H1 (cell line): ENCODE data around the gene KRT9. TPM values are rescaled to one million over a fixed set of nuclear protein-coding genes. Genes with fewer than 3 reads are reported as not detected.

ENCODE experiments used
- CTCF ChIA-PET: fragments of 300-600 bp; sonication (Branson Sonifier 250); formaldehyde crosslinking; loops from one replicate; lab custom pipeline; 2021; ENCODE audit not compliant: partially characterized antibody; lab: Charles Lee
- POLR2A ChIA-PET: fragments of 300-600 bp; sonication (Branson Sonifier 250); formaldehyde crosslinking; loops from one replicate; lab custom pipeline; 2021; ENCODE audit warnings: inconsistent platforms; ENCODE audit not compliant: partially characterized antibody; lab: Charles Lee
- DNase-seq, 2 experiments: peaks; one replicate each; pipeline versions ENCODE4 v3.0.0 to v3.0.0-alpha.2; 2010 to 2022; ENCODE audit warnings: low spot score in 2 of 2, low read depth in 1 of 2, mixed read lengths in 1 of 2
- FAIRE-seq: peaks from 2 replicates; lab custom pipeline; 2011; peaks lifted over from hg19 to GRCh38; lab: Jason Lieb, UNC
- H2AFZ ChIP-seq: 2 replicates; pipeline ENCODE4 v1.8.1; 2012; ENCODE audit warnings: low read length, inconsistent platforms
- H2AK5ac ChIP-seq: 2 replicates; pipeline ENCODE4 v1.6.1; 2013; ENCODE audit warnings: low read depth, low read length
- H2BK120ac ChIP-seq: replicated peaks from 2 replicates; pipeline ENCODE3; 2013; ENCODE audit warnings: low read depth, low read length, inconsistent platforms
- H2BK12ac ChIP-seq: 2 replicates; pipeline ENCODE4 v1.6.1; 2013; ENCODE audit warnings: low read depth, low read length
- H2BK15ac ChIP-seq: 2 replicates; pipeline ENCODE4 v1.6.1; 2013; ENCODE audit warnings: low read length
- H2BK20ac ChIP-seq: 2 replicates; pipeline ENCODE4 v1.6.1; 2013; ENCODE audit warnings: low read length
- H2BK5ac ChIP-seq: 2 replicates; pipeline ENCODE4 v1.6.1; 2013; ENCODE audit warnings: low read depth, low read length
- H3K14ac ChIP-seq: 2 replicates; pipeline ENCODE4 v1.6.1; 2013; ENCODE audit warnings: inconsistent platforms; ENCODE audit not compliant: insufficient read length
- H3K18ac ChIP-seq: 2 replicates; pipeline ENCODE4 v1.6.1; 2013; ENCODE audit warnings: low read length; ENCODE audit errors: extremely low read depth
- H3K23ac ChIP-seq: 2 replicates; pipeline ENCODE4 v1.6.1; 2013; ENCODE audit warnings: inconsistent platforms; ENCODE audit not compliant: insufficient read length
- H3K23me2 ChIP-seq: 2 replicates; pipeline ENCODE4 v1.6.1; 2013; ENCODE audit warnings: low read depth, low read length
- H3K27ac ChIP-seq: 2 replicates; pipeline ENCODE4 v1.6.1; 2011; ENCODE audit warnings: low read depth, low read length, inconsistent platforms
- H3K27me3 ChIP-seq, 4 experiments: replicated peaks in 1 of 4; 1 replicate in 1 of 4; 2 replicates in 3 of 4; pipeline versions ENCODE4 v1.6.1 to v1.8.1; 2011 to 2013; ENCODE audit warnings: low read length in 3 of 4, mild to moderate bottlenecking in 3 of 4, inconsistent platforms in 2 of 4, mixed read lengths in 2 of 4, moderate library complexity in 1 of 4; ENCODE audit not compliant: control insufficient read depth in 3 of 4, insufficient read depth in 3 of 4; ENCODE audit errors: extremely low read depth in 1 of 4
- H3K36me3 ChIP-seq, 4 experiments: 2 replicates each; pipeline versions ENCODE4 v1.6.1 to v1.8.1; 2011 to 2013; ENCODE audit warnings: mild to moderate bottlenecking in 4 of 4, low read length in 3 of 4, moderate library complexity in 2 of 4, control low read depth in 1 of 4, inconsistent platforms in 1 of 4; ENCODE audit not compliant: insufficient read depth in 4 of 4, control insufficient read depth in 2 of 4
- H3K4ac ChIP-seq: replicated peaks from 2 replicates; pipeline ENCODE3; 2013; ENCODE audit warnings: low read length, low read depth, mixed read lengths, inconsistent platforms; ENCODE audit not compliant: insufficient read length
- H3K4me1 ChIP-seq, 4 experiments: replicated peaks in 1 of 4; 1 replicate in 1 of 4; 2 replicates in 3 of 4; pipeline versions ENCODE4 v1.6.1 to v1.8.1; 2011 to 2013; ENCODE audit warnings: low read length in 3 of 4, inconsistent platforms in 2 of 4, mixed read lengths in 1 of 4; ENCODE audit not compliant: insufficient read depth in 4 of 4, control insufficient read depth in 3 of 4
- H3K4me2 ChIP-seq, 2 experiments: 2 replicates each; pipeline versions ENCODE4 v1.6.1 to v1.8.1; 2011 to 2013; ENCODE audit warnings: low read depth in 2 of 2, low read length in 2 of 2, control low read depth in 1 of 2, inconsistent platforms in 1 of 2, mild to moderate bottlenecking in 1 of 2; ENCODE audit not compliant: insufficient read depth in 1 of 2
- H3K4me3 ChIP-seq, 4 experiments: fragments of 200-600, 300-600 bp in 1 of 4; sonication (generic), shearing (Covaris generic), sonication (Bioruptor Twin) in 1 of 4; 2 replicates each; pipeline versions ENCODE4 v1.5.1 to v1.8.1; 2011 to 2016; ENCODE audit warnings: low read length in 4 of 4, low read depth in 3 of 4, control low read depth in 2 of 4, inconsistent platforms in 2 of 4, mild to moderate bottlenecking in 2 of 4, mixed read lengths in 1 of 4, moderate library complexity in 1 of 4; ENCODE audit not compliant: insufficient read depth in 2 of 4; ENCODE audit errors: extremely low read depth in 1 of 4
- H3K56ac ChIP-seq: replicated peaks from 2 replicates; pipeline ENCODE3; 2013; ENCODE audit warnings: low read depth, mild to moderate bottlenecking, mixed read lengths, low read length, inconsistent platforms; ENCODE audit not compliant: insufficient read length
- H3K79me1 ChIP-seq: 2 replicates; pipeline ENCODE4 v1.6.1; 2013; ENCODE audit warnings: low read depth, low read length, control low read depth
- H3K79me2 ChIP-seq, 2 experiments: 2 replicates each; pipeline versions ENCODE4 v1.6.1 to v1.8.1; 2012 to 2013; ENCODE audit warnings: low read length in 2 of 2, mild to moderate bottlenecking in 2 of 2, inconsistent platforms in 1 of 2; ENCODE audit not compliant: insufficient read depth in 2 of 2, control insufficient read depth in 1 of 2
- H3K9ac ChIP-seq, 4 experiments: replicated peaks in 1 of 4; 1 replicate in 1 of 4; 2 replicates in 3 of 4; pipeline versions ENCODE4 v1.6.1 to v1.8.1; 2011 to 2013; ENCODE audit warnings: low read depth in 3 of 4, low read length in 3 of 4, control low read depth in 2 of 4, mild to moderate bottlenecking in 2 of 4, moderate library complexity in 2 of 4, inconsistent platforms in 1 of 4; ENCODE audit errors: extremely low read depth in 1 of 4
- H3K9me3 ChIP-seq, 2 experiments: 2 replicates each; pipeline versions ENCODE4 v1.6.1 to v1.8.1; 2012 to 2013; ENCODE audit warnings: mild to moderate bottlenecking in 2 of 2, moderate library complexity in 2 of 2, control low read depth in 1 of 2, inconsistent platforms in 1 of 2, low read depth in 1 of 2, low read length in 1 of 2, mixed read lengths in 1 of 2; ENCODE audit not compliant: insufficient read depth in 2 of 2
- H4K20me1 ChIP-seq, 2 experiments: replicated peaks in 1 of 2; 2 replicates each; pipeline versions ENCODE3 to v1.8.1; 2011 to 2013; ENCODE audit warnings: inconsistent platforms in 2 of 2, low read length in 2 of 2, mild to moderate bottlenecking in 1 of 2; ENCODE audit not compliant: insufficient read depth in 2 of 2, control insufficient read depth in 1 of 2
- H4K5ac ChIP-seq: 2 replicates; pipeline ENCODE4 v1.6.1; 2013; ENCODE audit warnings: low read length, low read depth, mixed read lengths, inconsistent platforms; ENCODE audit not compliant: insufficient read length
- H4K8ac ChIP-seq: 2 replicates; pipeline ENCODE4 v1.8.0; 2013; ENCODE audit warnings: mild to moderate bottlenecking, moderate library complexity, low read length, inconsistent platforms; ENCODE audit not compliant: insufficient read depth; ENCODE audit errors: extremely low read depth
- H4K91ac ChIP-seq: replicated peaks from 2 replicates; pipeline ENCODE3; 2013; ENCODE audit warnings: low read length, mixed read lengths, inconsistent platforms; ENCODE audit not compliant: insufficient read length
- BCL11A ChIP-seq, 2 experiments: IDR thresholded peaks; one replicate each; pipeline ENCODE4 v1.6.1; 2011; ENCODE audit warnings: low read depth in 2 of 2, low read length in 2 of 2, mild to moderate bottlenecking in 2 of 2
- CHD1 ChIP-seq: IDR thresholded peaks from 2 replicates; pipeline ENCODE4 v1.6.1; 2012; ENCODE audit warnings: low read depth, low read length, improper control_type of control experiment
- GTF2F1 ChIP-seq: IDR thresholded peaks from 2 replicates; pipeline ENCODE4 v1.6.1; 2012; ENCODE audit warnings: low read depth, low read length, improper control_type of control experiment, borderline replicate concordance
- JUND ChIP-seq: IDR thresholded peaks from 2 replicates; pipeline ENCODE4 v1.6.1; 2011; ENCODE audit warnings: mild to moderate bottlenecking, improper control_type of control experiment, low read length
- KDM4A ChIP-seq: IDR thresholded peaks from one replicate; pipeline ENCODE4 v1.7.1; 2012; ENCODE audit warnings: low read depth, mild to moderate bottlenecking, moderate library complexity, low read length, inconsistent platforms; ENCODE audit not compliant: severe bottlenecking
- NRF1 ChIP-seq: IDR thresholded peaks from 2 replicates; pipeline ENCODE4 v1.6.1; 2011; ENCODE audit warnings: mild to moderate bottlenecking, low read depth, low read length, improper control_type of control experiment
- RXRA ChIP-seq: IDR thresholded peaks from 2 replicates; pipeline ENCODE4 v1.6.1; 2011; ENCODE audit warnings: low read depth, mild to moderate bottlenecking, low read length, moderate library complexity; ENCODE audit not compliant: insufficient read depth
- SIRT6 ChIP-seq: IDR thresholded peaks from one replicate; pipeline ENCODE4 v1.7.1; 2012; ENCODE audit warnings: low read length, inconsistent platforms
- SIX5 ChIP-seq: IDR thresholded peaks from 2 replicates; pipeline ENCODE4 v1.6.1; 2011; ENCODE audit warnings: mild to moderate bottlenecking, low read depth, low read length
- TCF12 ChIP-seq: IDR thresholded peaks from 2 replicates; pipeline ENCODE4 v1.6.1; 2011; ENCODE audit warnings: low read depth, mild to moderate bottlenecking, low read length
- WGBS, 2 experiments: shearing (Covaris generic) in 1 of 2; methylation state at CpG; one replicate each; pipeline versions ENCODE4 v1.1.6 to v1.1.7; 2013 to 2015; ENCODE audit warnings: low lambda C conversion rate in 2 of 2, mixed read lengths in 2 of 2, inconsistent platforms in 1 of 2, low coverage in 1 of 2, missing lambda C conversion rate in 1 of 2; ENCODE audit not compliant: insufficient replicate concordance in 2 of 2, insufficient coverage in 1 of 2, insufficient read length in 1 of 2; ENCODE audit errors: extremely low coverage in 1 of 2, missing lambda C conversion rate in 1 of 2; 5-methylcytosine and 5-hydroxymethylcytosine counted together
- polyA plus RNA-seq, 7 experiments: library from polyadenylated mRNA; depleted of rRNA in 3 of 7; stranded (reverse) in 5 of 7; unstranded in 2 of 7; fragments of >200 nt in 5 of 7; fragments of 200-250 nt in 2 of 7; gene quantifications; 1 replicate in 5 of 7; 2 replicates in 1 of 7; 4 replicates in 1 of 7; pipeline versions ENCODE4 v1.2.1 to v1.2.3, GENCODE V29; 2011 to 2013; ENCODE audit warnings: missing spikeins in 2 of 7, mixed read lengths in 2 of 7
- total RNA-seq: library from RNA; stranded (reverse); fragmentation: NEBNext Ultra II Directional; extraction: Animal tissue kit (Norgen Biotek cat#: 25700); gene quantifications from 2 replicates; pipeline ENCODE4 v1.2.1, GENCODE V29; 2021
- TF ChIP-seq, protein P1 (sequence below): IDR thresholded peaks from 2 replicates; pipeline ENCODE4 v1.6.1; 2012; ENCODE audit warnings: low read length, inconsistent platforms

The KRT9 gene
- total and polyA plus RNA-seq, 2 of the 8 experiments (the other 6 are each of a cell fraction or from before 2014, with no cell fraction given): not detected

DNA sequence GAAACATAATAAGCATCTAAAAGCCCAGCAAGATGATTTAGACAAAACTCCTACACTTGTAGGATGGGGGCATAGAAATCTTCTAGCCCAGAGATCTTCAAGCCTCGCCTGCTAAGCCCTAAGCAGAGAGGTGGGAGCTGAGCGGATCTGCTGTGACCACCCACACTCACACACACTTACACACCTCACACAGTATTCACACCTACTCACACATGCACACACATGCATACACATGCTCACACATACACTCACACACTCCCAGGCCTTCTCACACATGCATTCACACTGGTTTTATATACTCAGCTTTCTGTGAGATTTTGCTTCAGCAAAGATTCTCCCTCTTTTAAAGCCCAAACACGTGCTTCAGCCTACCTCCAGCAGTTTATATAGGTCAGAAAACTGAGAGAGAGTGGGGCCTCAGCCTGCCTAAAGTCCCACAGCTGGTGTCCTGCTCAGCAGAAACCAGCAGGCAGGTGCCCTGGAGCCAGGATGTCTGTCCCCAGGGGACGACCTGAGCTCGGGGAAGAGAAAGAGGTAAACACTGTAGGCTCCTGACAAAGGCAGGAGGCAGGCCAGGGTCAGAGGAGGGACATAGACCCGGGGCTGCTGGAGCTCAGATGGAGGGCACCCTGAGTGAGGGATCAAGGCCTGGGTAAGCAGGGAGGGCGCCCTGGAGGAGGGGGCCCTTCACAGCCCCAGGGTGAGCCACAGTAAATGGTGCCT lies 31.7 kb downstream of the KRT9 start:
- H3K79me2 ChIP-seq: no peaks in the 10 kb centered on the region
- H3K27ac ChIP-seq: no peak overlapping the region
- POLR2A ChIA-PET: interaction anchor here (1.8 to 16.2 kb wide), 3 partner anchors 9 to 149 kb away, joined by 5 to 293 read pairs (median 9); partner anchors contain the start of genes EIF1 and KRT19
- H2AFZ ChIP-seq: no peak overlapping the region
- no peak overlapping the region for H3K23ac ChIP-seq
- no peak overlapping the region for H4K8ac ChIP-seq
- peak overlapping the region; percentile 95 for H4K91ac ChIP-seq
- CTCF ChIA-PET: interaction anchor here (0.7 to 21.2 kb wide), 12 partner anchors 9 to 126 kb away, joined by 3 to 492 read pairs (median 4); partner anchors contain the start of genes KRT13, KRT17, KRT19 and KRT35
- no peak overlapping the region for H3K4ac ChIP-seq
- no peak overlapping the region for H3K56ac ChIP-seq
- peaks cover 17 to 33% (median 24%) of the 10 kb centered on the region in 4 experiments for H3K4me1 ChIP-seq
- H2BK5ac ChIP-seq: no peak overlapping the region; the same call in 1 of the 2 replicates
- H3K36me3 ChIP-seq: no peaks in the 10 kb centered on the region
- peak overlapping the region; percentile 84 for H2BK120ac ChIP-seq
- no peak overlapping the region for H3K14ac ChIP-seq
- H3K9ac ChIP-seq: no peak overlapping the region; a peak in 1 of 7 replicates
- H3K4me2 ChIP-seq: no peak overlapping the region
- H3K27me3 ChIP-seq: no peaks in the 10 kb centered on the region; a peak in 1 of 7 replicates
- H3K79me1 ChIP-seq: no peaks in the 10 kb centered on the region
- no peaks in the 10 kb centered on the region for H3K23me2 ChIP-seq
- H2BK12ac ChIP-seq: peak overlapping the region; percentile 98; the same call in 1 of the 2 replicates
- peak overlapping the region; percentile 90; the same call in 1 of the 2 replicates for H2BK20ac ChIP-seq
- no peaks in the 10 kb centered on the region for H4K20me1 ChIP-seq
- peak overlapping the region; percentile 87 for H3K18ac ChIP-seq
- no peak overlapping the region for H4K5ac ChIP-seq
- H3K4me3 ChIP-seq: no peak overlapping the region
- WGBS, 2 experiments: 75% methylated on average over 7 of the region's 7 CpGs; no CpG with 5 or more reads in 1 of the 2 experiments
- 0 out of 2 replicates have a peak overlapping the region, but pooled peaks have one; percentile 82 for H2AK5ac ChIP-seq
- no peak for DNase-seq
- no peaks in the 10 kb centered on the region for H3K9me3 ChIP-seq
- FAIRE-seq: no peak
- 0 out of 2 replicates have a peak overlapping the region, but pooled peaks have one; percentile 72 for H2BK15ac ChIP-seq
- TF ChIP-seq SIX5 (no peak), GTF2F1 (no peak), KDM4A (no peak), BCL11A (IDR thresholded peaks at IDR 0.05; ENCODE audit: low read depth in 2 of 2, low read length in 2 of 2) (no peak), JUND (no peak), NRF1 (no peak), SIRT6 (no peak), RXRA (no peak), TCF12 (no peak), CHD1 (no peak)
- TF ChIP-seq, protein P1, sequence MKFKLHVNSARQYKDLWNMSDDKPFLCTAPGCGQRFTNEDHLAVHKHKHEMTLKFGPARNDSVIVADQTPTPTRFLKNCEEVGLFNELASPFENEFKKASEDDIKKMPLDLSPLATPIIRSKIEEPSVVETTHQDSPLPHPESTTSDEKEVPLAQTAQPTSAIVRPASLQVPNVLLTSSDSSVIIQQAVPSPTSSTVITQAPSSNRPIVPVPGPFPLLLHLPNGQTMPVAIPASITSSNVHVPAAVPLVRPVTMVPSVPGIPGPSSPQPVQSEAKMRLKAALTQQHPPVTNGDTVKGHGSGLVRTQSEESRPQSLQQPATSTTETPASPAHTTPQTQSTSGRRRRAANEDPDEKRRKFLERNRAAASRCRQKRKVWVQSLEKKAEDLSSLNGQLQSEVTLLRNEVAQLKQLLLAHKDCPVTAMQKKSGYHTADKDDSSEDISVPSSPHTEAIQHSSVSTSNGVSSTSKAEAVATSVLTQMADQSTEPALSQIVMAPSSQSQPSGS: no peak
